ENCODE data around the gene INO80D.
"Not testable (repeated sequence)": the region's sequence is repeated elsewhere in the genome, so short reads cannot be mapped to it uniquely, and the experiment has no call there.

Gene INO80D, protein sequence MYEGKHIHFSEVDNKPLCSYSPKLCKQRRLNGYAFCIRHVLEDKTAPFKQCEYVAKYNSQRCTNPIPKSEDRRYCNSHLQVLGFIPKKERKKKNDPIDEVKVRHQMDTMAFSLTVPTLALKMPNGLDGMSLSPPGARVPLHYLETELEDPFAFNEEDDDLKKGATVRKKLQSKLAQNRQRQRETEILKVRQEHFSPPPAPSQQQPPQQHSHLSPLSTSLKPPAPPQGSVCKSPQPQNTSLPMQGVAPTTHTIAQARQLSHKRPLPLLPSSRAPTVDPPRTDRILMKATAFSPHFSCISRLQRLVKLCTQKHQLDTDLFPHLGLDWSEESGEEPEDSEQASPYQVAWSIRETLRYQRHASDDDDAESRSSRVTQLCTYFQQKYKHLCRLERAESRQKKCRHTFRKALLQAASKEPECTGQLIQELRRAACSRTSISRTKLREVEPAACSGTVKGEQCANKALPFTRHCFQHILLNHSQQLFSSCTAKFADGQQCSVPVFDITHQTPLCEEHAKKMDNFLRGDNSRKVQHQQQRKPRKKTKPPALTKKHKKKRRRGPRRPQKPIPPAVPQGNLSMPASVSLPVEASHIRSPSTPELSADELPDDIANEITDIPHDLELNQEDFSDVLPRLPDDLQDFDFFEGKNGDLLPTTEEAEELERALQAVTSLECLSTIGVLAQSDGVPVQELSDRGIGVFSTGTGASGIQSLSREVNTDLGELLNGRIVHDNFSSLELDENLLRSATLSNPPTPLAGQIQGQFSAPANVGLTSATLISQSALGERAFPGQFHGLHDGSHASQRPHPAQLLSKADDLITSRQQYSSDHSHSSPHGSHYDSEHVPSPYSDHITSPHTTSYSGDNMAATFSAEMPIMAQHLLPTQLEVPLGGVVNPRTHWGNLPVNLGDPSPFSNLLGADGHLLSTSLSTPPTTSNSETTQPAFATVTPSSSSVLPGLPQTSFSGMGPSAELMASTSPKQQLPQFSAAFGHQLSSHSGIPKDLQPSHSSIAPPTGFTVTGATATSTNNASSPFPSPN

DNA sequence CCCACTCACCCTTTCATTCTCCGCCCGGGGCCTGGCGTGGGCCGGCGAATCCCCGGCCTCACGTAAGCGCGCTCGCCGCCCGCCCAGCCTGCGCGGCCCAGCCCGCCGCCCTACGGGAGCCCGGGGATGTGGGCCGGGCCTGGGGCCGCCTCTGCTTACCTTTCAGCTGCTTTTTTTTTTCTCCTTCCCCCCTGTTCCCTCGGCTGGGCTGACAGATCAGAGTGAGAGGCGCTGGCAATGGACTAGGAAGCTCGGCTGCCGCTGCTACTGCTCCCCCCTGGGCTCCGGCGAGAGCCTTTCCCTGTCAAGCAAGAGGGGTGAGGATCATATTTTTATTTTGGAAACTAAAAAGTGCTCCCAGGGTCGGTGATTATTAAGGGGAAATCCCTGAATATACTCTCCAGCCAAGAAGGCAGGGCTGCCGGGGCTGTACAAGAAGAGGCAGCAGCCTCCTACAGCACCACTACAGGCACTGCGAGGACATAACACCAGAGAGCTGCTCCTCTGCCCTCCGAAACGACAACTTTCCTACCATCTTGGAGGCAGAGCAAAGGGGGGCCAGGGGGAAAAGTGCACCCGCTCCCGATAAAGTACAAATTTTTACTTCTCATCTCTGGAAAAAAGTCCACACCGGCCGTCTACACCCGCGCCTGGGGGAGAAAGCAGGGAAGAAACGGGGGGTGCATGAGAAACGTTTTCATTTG is at the start of gene INO80D:
TSS of gene INO80D (minus strand) at position 433 of the 704 bp plus-strand sequence. CDS start 23,158 bp downstream, outside the sequence.
- DNase-seq (ENCODE audit: low read depth): peak; percentile 34

DNA sequence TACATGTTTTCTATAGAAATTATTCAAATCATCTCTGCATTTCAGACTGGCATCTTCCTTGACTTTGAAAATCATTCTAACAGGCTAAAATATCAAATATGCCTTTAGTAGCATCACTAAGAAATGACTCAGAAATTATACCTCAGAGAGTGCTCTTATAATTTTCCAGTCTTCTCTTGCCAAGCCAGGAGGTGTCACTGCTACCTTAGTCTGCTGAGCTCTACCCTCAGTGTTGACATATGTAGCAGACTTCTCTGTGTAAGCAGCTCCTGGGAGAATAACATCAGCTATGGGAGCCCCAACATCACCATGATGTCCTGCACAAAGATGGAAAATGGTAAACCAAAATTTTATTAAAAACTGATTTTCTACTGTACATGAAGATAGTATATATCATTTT is 41.7 kb upstream of the INO80D start:
- no peak for DNase-seq (ENCODE audit: low read depth)

DNA sequence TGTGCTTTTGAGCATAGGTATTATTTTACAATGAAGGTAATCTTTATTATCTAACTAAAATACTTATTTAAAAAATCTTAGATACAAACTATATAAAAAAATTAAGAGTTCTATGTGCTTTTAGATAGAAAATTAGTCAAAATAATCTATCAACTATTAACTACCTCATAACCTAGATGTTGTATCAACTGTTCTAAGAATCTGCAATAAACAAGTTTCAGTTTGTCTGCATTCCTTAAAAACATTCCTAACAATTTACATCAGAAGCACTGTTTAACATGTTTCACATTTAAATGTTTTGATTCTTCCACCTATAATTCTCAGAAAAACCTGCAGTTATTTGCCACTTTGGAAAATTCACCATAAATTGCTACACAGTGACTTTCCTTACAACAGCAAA is 39.9 kb upstream of the INO80D start:
- DNase-seq (ENCODE audit: low read depth): no peak

GRCh38 chr2:206122569-206122968 is 36.6 kb upstream of the INO80D start:
- not testable (repeated sequence) for DNase-seq (ENCODE audit: low read depth)

GRCh38 chr2:206116278-206116677 is 30.3 kb upstream of the INO80D start:
- no peak for DNase-seq (ENCODE audit: low read depth)

DNA sequence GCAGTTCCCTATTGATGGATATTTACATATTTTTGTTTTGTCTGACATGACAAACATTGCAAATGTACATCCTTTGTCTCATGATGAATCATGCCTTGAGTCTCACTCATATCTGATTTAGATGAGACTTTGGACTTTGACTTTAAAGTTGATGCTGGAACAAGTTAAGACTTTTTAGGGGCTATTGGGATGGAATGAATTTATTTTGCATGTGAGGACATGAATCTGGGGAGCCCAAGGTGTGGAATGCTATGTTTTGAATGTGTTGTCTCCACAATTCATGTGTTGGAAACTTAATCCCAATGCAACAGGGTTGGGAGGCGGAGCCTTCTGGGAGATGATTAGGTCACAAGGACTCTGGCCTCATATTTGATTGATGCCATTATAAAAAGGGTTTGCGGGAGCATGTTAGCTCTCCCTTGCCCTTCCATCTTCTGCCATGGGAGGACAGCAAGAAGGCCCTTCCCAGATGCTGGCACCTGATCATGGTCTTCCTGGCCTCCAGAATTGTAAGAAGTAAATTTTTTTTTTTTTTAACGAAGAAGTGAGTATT is 29.1 kb upstream of the INO80D start:
- no peak for DNase-seq (ENCODE audit: low read depth)

DNA sequence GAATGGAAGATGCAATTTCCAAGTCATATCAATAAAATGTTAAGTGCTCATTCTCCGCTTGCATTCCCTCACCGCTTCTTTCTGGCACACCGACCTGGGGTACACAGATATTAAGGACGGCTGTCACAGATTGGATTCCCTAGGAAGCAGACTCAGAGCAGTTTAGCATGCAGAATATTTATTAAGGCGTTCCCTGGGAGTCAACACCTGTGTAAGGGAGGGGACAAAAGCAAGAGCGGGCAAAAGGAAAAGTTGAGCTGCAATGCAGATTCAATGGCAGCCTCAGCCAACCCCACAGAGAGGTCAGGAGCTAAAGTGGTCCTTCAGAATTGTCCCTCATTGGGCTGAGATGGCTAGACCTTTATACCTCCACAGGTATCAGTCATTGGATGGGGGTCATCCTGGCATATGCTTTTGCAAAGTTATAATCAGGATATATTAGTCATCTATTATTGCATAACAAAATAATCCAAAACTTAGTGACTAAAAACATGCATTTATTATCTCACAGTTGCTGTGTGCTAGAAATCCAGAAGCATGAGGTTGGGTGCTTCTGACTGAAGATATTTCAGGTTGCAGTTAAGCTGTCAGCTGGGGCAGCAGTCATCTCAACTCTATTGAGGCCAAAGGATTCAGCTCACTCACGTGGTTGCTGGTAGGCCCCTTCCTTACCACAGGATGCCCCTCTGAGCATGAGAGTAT is 27.0 kb upstream of the INO80D start:
- DNase-seq (ENCODE audit: low read depth): no peak

GRCh38 chr2:206112108-206112507 is 26.1 kb upstream of the INO80D start:
- DNase-seq (ENCODE audit: low read depth): no peak

- DNase-seq (ENCODE audit: low read depth): no peak
Measured at GRCh38 chr2:206108713-206109112, 22.7 kb upstream of the INO80D start.

DNA sequence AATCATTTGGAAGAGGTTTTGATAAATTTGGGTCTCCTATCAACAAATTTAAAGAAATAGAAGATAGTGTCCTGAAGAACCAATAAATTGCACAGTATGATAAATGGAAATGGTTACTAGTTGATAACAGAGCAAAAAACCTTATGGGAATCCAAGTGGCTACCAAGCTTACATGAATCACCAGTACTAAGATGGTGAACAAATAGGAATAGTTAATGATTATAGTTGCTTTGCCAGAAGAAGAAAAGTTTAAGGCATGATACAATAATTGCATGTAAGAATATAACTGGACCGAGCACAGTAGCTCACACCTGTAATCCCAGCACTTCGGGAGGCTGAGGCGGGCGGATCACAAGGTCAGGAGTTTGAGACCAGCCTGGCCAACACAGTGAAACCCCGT is 19.6 kb upstream of the INO80D start:
- DNase-seq (ENCODE audit: low read depth): no peak

GRCh38 chr2:206105038-206105437 is 19.1 kb upstream of the INO80D start:
- no peak for DNase-seq (ENCODE audit: low read depth)

DNA sequence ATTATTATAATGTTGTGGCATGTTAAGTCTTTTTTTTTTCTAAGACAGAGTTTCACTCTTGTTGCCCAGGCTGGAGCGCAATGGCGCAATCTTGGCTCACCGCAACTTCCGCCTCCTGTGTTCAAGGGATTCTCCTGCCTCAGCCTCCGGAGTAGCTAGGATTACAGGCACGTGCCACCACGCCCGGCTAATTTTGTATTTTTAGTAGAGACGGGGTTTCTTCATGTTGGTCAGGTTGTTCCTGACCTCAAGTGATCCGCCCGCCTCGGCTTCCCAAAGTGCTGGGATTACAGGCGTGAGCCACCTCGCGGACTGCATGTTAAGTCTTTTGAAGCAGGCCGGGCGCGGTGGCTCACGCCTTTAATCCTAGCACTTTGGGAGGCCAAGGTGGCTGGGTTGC is 12.9 kb upstream of the INO80D start:
- DNase-seq (ENCODE audit: low read depth): not testable (repeated sequence)

- no peak for DNase-seq (ENCODE audit: low read depth)
Measured at GRCh38 chr2:206098471-206098870, 12.5 kb upstream of the INO80D start.

DNA sequence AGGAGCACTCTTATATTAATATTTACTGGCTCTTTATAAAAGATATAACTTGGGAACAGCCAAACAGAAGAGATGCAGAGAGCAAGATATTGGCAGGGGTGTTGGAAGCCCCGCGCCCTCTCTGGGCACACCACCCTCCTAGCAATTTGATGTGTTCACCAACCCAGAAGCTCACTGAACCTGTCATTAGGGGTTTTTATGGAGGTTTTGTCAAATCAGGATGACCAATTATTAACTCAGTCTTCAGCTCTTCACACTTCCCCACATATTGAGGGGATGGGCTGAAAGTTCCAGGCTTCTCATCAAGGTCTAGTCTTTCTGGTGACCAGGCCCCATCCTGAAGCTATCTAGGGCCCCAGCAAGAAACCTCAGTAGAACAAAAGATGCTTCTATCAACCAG is 10.9 kb upstream of the INO80D start:
- DNase-seq (ENCODE audit: low read depth): no peak

GRCh38 chr2:206095536-206096332 is 9.8 kb upstream of the INO80D start:
- no peak for DNase-seq (ENCODE audit: low read depth)

DNA sequence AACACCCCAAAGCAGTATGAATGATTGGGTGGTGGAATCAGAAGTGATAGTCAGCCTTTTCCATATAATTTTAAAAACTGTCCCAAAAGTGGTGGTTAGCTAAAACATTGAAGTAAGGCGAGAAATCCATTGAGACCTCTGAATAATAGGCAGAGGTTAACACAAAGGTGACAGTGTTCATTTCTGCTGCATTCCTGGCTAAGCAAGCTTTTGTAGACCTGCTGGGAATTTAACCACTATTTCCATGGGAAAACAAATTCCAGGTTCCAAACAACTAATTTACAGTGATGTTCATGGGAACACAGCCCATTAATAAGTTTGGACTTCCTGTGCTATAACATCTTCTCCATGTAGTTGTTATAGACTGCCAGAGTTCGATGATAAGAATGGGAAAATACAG is 6.3 kb upstream of the INO80D start:
- no peak for DNase-seq (ENCODE audit: low read depth)

DNA sequence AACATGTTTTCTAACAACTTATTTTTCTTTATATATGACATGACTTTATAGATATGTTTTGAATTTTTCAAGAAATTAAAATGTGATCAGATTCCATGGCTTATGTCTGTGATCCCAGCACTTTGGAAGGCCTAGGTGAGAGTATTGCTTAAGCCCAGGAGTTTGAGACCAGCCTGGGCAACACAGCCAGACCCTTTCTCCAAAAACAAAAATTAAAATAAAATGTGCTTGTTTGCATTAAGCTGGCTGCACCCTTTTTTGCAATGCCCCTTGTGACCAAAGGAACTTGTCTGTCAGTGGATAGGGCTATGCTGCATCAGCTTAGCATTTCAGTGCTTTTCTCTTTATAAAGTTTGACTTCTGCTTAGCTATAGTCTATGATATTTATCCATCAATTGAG is 2.3 kb upstream of the INO80D start:
- DNase-seq (ENCODE audit: low read depth): no peak

GRCh38 chr2:206086716-206087350 is 859 bp upstream of the INO80D start:
- DNase-seq (ENCODE audit: low read depth): no peak

DNA sequence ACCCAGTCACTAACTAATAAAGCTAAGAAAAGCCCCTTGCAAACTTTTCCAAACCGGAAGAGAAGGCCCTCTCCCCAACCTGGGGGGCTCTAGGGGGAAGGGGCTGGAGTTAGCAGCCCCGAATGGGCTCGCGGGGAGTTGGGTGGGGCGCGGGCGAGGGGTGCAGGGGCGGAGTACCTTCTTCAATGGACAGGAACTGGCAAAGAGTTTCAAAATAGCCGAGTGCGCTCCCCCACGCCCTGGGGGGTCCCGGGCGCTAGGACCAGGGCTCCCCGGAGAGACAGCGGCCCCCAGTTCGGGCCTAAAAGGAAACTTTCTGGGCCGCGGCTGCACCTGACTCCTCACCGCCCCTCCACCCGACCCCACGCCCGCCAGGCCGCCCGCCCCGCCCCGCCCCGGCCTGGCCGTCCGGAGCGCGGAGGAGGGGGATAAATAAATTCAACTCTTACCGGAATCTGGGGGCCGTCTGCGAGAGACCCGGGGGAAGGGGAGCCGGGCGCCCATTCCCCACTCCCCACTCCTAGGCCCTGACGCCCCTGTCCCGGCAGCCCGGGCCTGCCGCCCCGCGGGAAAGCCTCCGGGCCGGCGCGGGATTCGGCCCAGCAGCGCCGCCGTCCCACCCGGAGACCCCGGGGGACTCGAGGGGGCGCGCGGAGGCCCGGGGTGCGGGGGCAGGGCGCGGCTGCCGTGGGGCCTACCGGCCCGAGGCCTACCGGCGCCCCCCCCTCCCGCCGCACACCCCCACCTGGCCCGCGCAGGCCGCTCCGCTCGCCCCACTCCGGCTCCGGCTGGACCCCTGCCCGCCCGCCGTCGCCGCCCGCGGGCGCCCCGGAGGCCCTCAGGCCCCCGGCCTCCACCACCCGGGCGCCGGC is 868 bp downstream of the INO80D start:
- peak; percentile 22 for DNase-seq (ENCODE audit: low read depth)
